IPS-18a (cell line): ENCODE measurements around the gene ATP5F1E.
"Not testable (repeated sequence)": the region's sequence is repeated elsewhere in the genome, so short reads cannot be mapped to it uniquely, and the experiment has no call there.

Source experiments
- H3K27ac ChIP-seq: one replicate; pipeline ENCODE4 v1.5.1; 2013; ENCODE audit warnings: low read length
- H3K27me3 ChIP-seq: one replicate; pipeline ENCODE4 v1.6.1; 2013; ENCODE audit warnings: mild to moderate bottlenecking, low read length; ENCODE audit not compliant: control insufficient read depth, insufficient read depth
- H3K36me3 ChIP-seq: one replicate; pipeline ENCODE4 v1.6.1; 2013; ENCODE audit warnings: low read depth, low read length; ENCODE audit not compliant: control insufficient read depth
- H3K4me1 ChIP-seq: one replicate; pipeline ENCODE4 v1.6.1; 2013; ENCODE audit warnings: low read depth, low read length; ENCODE audit not compliant: control insufficient read depth
- H3K4me3 ChIP-seq: one replicate; pipeline ENCODE4 v1.5.1; 2013; ENCODE audit warnings: low read length
- H3K9ac ChIP-seq: one replicate; pipeline ENCODE4 v1.6.1; 2013; ENCODE audit warnings: mild to moderate bottlenecking, low read length, moderate library complexity
- H3K9me3 ChIP-seq: one replicate; pipeline ENCODE4 v1.6.1; 2013; ENCODE audit warnings: low read depth, low read length; ENCODE audit not compliant: control insufficient read depth

ATP5F1E gene

DNA sequence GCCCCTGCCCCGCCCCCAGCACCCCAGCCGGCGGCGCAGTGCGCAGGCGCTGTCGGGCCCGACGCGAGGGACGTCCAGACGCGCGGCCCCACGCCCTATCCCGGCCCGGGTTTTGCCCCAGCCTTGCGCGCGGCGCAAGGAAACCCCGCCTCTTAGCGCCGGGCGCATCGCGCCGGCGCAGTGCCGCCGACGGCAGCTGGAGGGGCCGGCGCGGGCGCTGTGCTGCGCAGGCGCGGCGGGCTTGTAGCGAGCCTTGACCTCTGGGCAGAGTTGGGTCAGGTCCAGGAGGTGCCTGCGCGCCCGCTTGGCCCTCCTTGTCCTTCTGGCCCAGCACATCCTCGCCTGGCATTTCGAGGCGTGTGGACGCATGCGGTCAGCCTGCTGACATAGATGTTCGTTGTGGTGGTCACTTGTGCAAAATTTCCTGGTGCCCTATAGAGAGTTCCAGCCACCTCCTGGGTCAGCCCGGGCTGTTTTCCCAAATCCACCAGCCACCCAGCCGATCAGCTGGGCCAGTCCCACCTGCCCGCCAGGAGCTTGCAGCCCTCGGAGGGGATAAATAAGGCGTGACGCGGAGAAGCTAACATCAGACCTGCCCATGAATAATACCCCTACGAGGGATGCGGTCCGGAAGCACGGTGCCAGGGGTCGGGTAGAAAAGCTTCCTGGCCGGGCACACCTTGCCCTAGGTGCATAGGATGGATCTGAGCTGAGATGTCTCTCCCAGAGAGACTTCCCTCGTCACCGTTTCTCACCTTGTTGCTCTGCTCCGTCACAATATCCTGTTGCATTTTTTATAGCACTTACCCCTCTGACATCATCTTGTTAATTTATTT lies 10.9 kb upstream of the ATP5F1E start:
- no peak overlapping the region for H3K27ac ChIP-seq
- H3K36me3 ChIP-seq: peaks cover 7% of the 10 kb centered on the region
- peak overlapping the region; percentile 70 for H3K4me3 ChIP-seq
- no peaks in the 10 kb centered on the region for H3K9me3 ChIP-seq
- peak overlapping the region; percentile 56 for H3K9ac ChIP-seq
- peaks cover 5% of the 10 kb centered on the region for H3K4me1 ChIP-seq
- H3K27me3 ChIP-seq: peaks cover 2% of the 10 kb centered on the region

DNA sequence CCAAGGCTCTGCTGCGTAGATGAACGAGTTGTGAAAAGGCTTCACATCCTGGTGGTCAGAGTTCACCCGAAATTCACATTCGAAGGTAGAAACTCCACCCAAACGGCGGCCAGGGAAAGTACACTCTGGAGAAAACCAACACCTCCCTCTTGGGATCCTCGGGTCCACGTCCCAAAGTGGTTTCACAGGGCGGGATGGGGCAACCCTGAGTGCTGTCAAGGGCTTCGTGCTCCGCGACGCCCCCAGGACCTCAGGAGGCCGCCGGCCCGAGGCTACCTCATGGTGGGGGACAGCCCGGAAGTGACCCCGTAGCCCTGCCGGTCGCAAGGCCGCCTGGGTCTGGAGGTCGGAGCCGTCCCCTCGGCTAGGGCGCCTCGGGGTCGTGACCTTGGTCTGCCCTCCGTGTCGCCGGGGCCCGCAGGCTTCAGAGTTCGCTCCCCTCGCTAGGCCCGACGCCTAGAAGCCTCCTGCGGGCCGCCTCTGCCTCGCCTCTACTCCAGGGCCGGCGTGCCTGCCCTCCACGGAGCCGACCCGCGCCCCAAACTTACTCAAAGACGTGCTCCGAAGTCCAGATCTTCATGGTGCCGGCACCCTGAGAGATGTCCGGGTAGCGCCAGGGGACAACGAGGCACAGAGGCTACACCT lies 10.1 kb upstream of the ATP5F1E start, which contains the start of gene PRELID3B:
PRELID3B (minus strand) TSS at position 636 of the 645 bp plus-strand sequence; CDS start at position 580, 56 bp downstream.
- H3K9me3 ChIP-seq: no peaks in the 10 kb centered on the region
- peak within 1 kb of the TSS; percentile 70 for H3K4me3 ChIP-seq
- peaks cover 5% of the 10 kb centered on the region for H3K4me1 ChIP-seq
- H3K27ac ChIP-seq: no peak within 1 kb of the TSS
- H3K9ac ChIP-seq: peak within 1 kb of the TSS; percentile 56
- H3K36me3 ChIP-seq: peaks cover 14% of the 10 kb centered on the region
- H3K27me3 ChIP-seq: no peaks in the 10 kb centered on the region

DNA sequence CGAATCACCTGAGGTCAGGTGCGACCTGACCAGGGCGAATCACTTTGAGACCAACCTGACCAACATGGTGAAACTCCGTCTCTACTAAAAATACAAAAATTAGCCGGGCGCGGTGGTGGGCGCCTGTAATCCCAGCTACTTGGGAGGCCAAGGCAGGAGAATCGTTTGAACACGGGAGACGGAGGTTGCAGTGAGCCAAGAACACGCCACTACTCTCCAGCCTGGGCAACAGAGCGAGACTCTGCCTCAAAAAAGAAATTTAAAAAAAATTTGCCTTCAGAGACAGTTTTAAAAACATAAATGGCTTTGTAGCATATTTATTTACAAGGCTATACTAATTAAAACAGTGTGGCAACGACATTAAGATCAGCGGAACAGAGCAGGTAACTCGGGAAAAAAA lies 9.4 kb upstream of the ATP5F1E start:
- Histone ChIP-seq H3K36me3 (peaks cover 22% of the 10 kb centered on the region), H3K9ac (peak overlapping the region; percentile 56), H3K4me3 (peak overlapping the region; percentile 70)
- not testable (repeated sequence) for H3K27ac ChIP-seq, H3K9me3 ChIP-seq, H3K4me1 ChIP-seq, H3K27me3 ChIP-seq

DNA sequence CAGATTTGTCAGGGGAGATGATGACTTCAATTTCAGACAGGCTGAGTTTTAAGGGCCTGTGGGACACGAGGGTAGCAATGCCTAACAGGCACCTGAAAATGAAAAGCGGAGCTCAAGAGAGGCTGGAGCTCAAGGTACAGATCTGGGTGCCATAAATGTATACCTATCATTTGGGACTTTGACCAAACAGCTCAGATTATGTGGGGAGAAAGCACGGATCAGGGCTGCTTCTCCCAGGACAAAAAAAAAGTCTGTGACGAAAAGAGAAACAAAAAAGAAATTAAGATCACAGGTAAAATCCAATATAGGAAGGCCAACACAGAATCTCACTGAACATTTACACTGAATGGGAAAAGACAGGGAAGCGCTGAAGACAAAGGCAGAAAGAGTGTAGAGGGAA lies 8.5 kb upstream of the ATP5F1E start:
- Histone ChIP-seq H3K36me3 (peaks cover 30% of the 10 kb centered on the region), H3K9me3 (no peaks in the 10 kb centered on the region), H3K9ac (no peak overlapping the region), H3K27ac (no peak overlapping the region), H3K4me1 (peaks cover 5% of the 10 kb centered on the region), H3K4me3 (no peak overlapping the region), H3K27me3 (no peaks in the 10 kb centered on the region)

DNA sequence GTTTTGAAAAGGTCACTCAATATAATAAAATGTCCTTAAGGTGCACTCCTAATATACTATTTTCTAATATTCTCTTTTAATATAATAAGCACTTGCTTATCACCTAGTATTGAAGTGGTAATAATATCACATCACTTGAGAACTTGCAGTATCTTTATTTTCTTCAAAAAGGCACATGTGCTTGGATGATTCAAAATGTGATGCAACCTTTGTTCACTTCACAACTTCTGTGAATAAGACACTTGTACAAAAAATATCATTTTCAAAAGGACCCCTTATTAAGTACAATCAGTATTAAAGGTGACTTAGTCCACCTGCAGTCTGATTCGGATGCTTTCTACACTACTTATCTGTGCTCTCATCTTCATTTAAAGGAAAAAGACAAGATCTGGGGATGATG lies 7.1 kb upstream of the ATP5F1E start:
- H3K36me3 ChIP-seq: peaks cover 39% of the 10 kb centered on the region
- H3K27ac ChIP-seq: no peak overlapping the region
- no peak overlapping the region for H3K4me3 ChIP-seq
- H3K27me3 ChIP-seq: no peaks in the 10 kb centered on the region
- H3K4me1 ChIP-seq: peaks cover 5% of the 10 kb centered on the region
- no peak overlapping the region for H3K9ac ChIP-seq
- no peaks in the 10 kb centered on the region for H3K9me3 ChIP-seq

DNA sequence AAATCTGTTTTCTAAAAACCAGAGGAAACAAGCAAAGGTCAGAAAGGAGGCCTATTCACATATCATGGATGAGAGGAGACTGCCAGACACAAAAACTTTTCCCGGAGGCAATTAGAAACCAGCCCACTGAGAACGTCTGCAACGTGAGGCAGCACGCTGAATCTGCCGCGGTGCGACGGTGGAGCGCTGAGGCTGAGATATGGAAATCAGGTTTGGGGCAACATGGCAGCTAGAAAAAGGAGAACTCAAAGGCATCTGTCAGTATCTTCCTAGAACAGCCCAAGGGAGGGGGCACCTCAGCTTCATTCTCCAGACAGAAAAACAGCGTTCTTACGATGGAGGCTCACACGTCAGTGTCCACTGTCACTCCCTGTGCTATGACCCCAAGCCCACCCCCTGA lies 5.3 kb upstream of the ATP5F1E start:
- Histone ChIP-seq H3K27me3 (no peaks in the 10 kb centered on the region), H3K4me1 (peaks cover 3% of the 10 kb centered on the region), H3K4me3 (no peak overlapping the region), H3K9me3 (no peaks in the 10 kb centered on the region), H3K27ac (no peak overlapping the region), H3K36me3 (peaks cover 45% of the 10 kb centered on the region), H3K9ac (no peak overlapping the region)

DNA sequence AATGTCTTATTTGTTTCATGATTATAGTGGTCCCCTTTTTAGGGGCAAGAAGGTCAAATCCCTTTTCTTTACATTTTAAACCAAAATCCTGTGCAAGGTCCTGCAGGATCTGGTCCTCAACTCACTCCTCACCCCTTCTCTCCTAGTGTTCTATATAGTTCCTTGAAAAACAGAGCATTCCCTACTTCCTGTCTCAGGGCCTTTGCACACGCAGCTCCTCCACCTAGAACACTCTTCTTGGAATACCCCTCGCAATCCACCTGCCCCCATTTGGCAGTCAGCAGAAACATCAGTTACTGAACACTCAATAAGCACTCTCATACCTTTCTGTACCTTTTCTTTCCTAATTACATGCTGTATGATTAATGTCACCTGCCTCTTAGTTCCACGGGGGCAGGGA lies 3.2 kb upstream of the ATP5F1E start:
- Histone ChIP-seq H3K4me3 (no peak overlapping the region), H3K4me1 (peaks cover 3% of the 10 kb centered on the region), H3K36me3 (peaks cover 46% of the 10 kb centered on the region), H3K9ac (no peak overlapping the region), H3K9me3 (no peaks in the 10 kb centered on the region), H3K27me3 (peaks cover 15% of the 10 kb centered on the region), H3K27ac (no peak overlapping the region)

DNA sequence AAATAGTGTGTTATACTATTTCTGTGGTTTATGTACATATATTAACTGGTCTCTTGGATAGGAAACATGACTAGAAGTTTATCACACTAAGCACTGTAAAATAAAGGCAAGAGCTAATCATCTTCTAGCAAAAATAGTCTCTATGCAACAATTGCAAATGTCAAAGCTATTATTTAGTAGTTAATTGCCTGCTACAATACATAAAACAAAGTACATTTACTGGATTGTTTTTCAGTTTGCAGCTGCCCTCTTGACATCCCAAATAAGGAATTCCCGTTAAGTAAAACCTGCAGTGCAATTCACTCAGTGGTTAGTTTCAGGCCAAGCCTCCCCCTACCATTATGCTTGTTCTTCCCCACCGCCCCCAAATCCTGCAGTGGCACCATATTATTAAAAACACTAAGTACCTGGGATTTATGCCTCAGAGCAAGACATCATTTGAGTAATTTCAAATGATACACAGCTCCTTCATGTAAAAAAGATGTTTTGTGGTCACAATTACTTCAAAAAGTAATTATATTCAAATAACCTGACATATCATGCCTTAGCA lies 1.6 kb upstream of the ATP5F1E start:
- no peaks in the 10 kb centered on the region for H3K9me3 ChIP-seq
- H3K9ac ChIP-seq: no peak overlapping the region
- H3K4me1 ChIP-seq: peaks cover 3% of the 10 kb centered on the region
- no peak overlapping the region for H3K4me3 ChIP-seq
- no peak overlapping the region for H3K27ac ChIP-seq
- peaks cover 32% of the 10 kb centered on the region for H3K27me3 ChIP-seq
- peaks cover 59% of the 10 kb centered on the region for H3K36me3 ChIP-seq

DNA sequence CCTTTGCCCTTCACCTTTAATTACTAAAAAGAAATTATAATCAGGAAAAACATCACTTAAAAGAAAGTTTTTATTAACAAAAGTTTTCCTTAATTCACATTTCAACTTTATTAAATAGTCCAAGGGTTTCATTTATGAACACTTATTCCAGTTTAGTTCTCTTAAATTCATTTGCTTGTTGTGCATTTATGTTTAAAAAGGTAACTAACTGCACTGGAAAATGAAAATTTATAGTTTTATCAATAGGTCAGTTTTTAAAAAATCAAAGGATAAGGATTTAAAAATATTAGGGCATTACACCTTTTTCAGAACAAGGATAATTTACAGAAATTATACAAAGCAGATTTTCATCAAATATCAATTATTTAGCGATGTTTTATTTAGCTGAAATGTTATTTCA lies 958 bp upstream of the ATP5F1E start:
- peak overlapping the region; percentile 55 for H3K9ac ChIP-seq
- H3K4me3 ChIP-seq: peak overlapping the region; percentile 69
- H3K36me3 ChIP-seq: peaks cover 63% of the 10 kb centered on the region

DNA sequence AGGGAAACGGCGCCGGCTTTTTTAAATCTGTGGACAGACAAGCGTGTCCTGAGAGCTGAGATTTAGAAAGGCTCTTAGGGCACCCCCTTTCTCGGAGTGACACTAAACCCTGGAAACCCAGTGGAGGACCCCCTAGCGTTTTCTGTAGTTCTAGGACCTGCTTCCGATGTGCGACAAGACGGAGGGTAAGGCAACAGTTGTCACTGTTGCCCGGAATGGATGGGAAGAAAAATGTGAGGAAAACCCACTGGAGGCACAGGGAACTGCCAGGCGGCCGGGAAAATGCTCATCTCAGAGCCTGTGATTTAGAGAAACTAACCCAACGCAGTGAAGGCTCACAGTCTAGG lies 551 bp upstream of the ATP5F1E start:
- Histone ChIP-seq H3K9ac (peak overlapping the region; percentile 55), H3K27ac (no peak overlapping the region), H3K9me3 (no peaks in the 10 kb centered on the region), H3K4me1 (peaks cover 3% of the 10 kb centered on the region), H3K4me3 (peak overlapping the region; percentile 69), H3K27me3 (peaks cover 42% of the 10 kb centered on the region), H3K36me3 (peaks cover 63% of the 10 kb centered on the region)

More for the DNA sequence above, 958 bp upstream of the ATP5F1E start:
- Histone ChIP-seq H3K4me1 (peaks cover 3% of the 10 kb centered on the region), H3K27ac (no peak overlapping the region), H3K9me3 (no peaks in the 10 kb centered on the region), H3K27me3 (peaks cover 38% of the 10 kb centered on the region)

DNA sequence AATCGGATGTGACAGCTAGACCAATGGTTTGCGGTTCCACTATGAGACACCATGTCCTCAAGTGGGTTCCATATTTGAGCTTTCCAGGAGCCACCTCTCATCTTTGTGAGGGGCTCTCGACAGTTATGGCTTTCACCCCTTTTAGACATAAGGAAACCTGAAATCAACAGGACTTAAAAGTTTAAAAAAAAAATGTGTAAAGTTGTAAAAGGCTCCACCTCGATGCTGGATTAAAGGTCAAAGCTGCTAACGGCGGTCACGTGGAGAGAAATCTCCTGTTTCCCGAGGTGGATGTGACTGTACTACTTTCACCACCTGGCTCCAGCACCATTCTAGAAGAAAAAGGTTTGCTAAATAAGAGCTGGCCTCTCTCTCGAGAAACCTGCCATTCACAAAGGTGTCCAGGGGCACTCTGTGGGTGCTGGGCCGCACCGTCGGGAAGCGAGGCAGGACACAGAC lies 542 bp downstream of the ATP5F1E start:
- Histone ChIP-seq H3K4me3 (peak overlapping the region; percentile 89), H3K27ac (peak overlapping the region; percentile 67), H3K27me3 (peaks cover 53% of the 10 kb centered on the region), H3K4me1 (peaks cover 3% of the 10 kb centered on the region), H3K36me3 (peaks cover 60% of the 10 kb centered on the region), H3K9me3 (no peaks in the 10 kb centered on the region), H3K9ac (peak overlapping the region; percentile 78)
